DMS 273 (cell line): ENCODE data around the gene GNAO1.

Source experiments
- DNase-seq: peaks from one replicate; lab custom pipeline; 2025; ENCODE audit not compliant: unreplicated experiment; lab: John Stamatoyannopoulos, UW

The GNAO1 gene

GRCh38 chr16:56238188-56238587 lies 46.9 kb downstream of the GNAO1 start:
- no peak for DNase-seq

GRCh38 chr16:56241596-56241995 lies 50.3 kb downstream of the GNAO1 start:
- DNase-seq: no peak

GRCh38 chr16:56242740-56243139 lies 51.5 kb downstream of the GNAO1 start:
- no peak for DNase-seq

GRCh38 chr16:56244612-56245011 lies 53.3 kb downstream of the GNAO1 start:
- DNase-seq: no peak

- DNase-seq: no peak
Measured at GRCh38 chr16:56245197-56245596, 53.9 kb downstream of the GNAO1 start.

- no peak for DNase-seq
Measured at GRCh38 chr16:56246051-56246817, 54.9 kb downstream of the GNAO1 start.

- DNase-seq: no peak
Measured at GRCh38 chr16:56247018-56247417, 55.7 kb downstream of the GNAO1 start.

GRCh38 chr16:56247808-56248207 lies 56.5 kb downstream of the GNAO1 start:
- no peak for DNase-seq

- DNase-seq: peak; percentile 81
Measured at GRCh38 chr16:56252835-56253234, 61.5 kb downstream of the GNAO1 start.

GRCh38 chr16:56255904-56256303 lies 64.6 kb downstream of the GNAO1 start:
- no peak for DNase-seq

- DNase-seq: peak; percentile 94
Measured at GRCh38 chr16:56257239-56257638, 66.0 kb downstream of the GNAO1 start.

- peak; percentile 78 for DNase-seq
Measured at GRCh38 chr16:56257666-56258342, 66.5 kb downstream of the GNAO1 start.

GRCh38 chr16:56258508-56259424 lies 67.5 kb downstream of the GNAO1 start:
- no peak for DNase-seq

GRCh38 chr16:56259425-56259779 lies 68.1 kb downstream of the GNAO1 start:
- DNase-seq: no peak

GRCh38 chr16:56260378-56261160 lies 69.3 kb downstream of the GNAO1 start:
- peak; percentile 39 for DNase-seq

GRCh38 chr16:56261656-56262055 lies 70.4 kb downstream of the GNAO1 start:
- no peak for DNase-seq

- DNase-seq: peak; percentile 44
Measured at GRCh38 chr16:56262148-56262547, 70.9 kb downstream of the GNAO1 start.

GRCh38 chr16:56262551-56263245 lies 71.4 kb downstream of the GNAO1 start:
- peak; percentile 33 for DNase-seq

- peak; percentile 73 for DNase-seq
Measured at GRCh38 chr16:56263711-56264608, 72.7 kb downstream of the GNAO1 start.
